GM12865 (cell line): ENCODE data around the gene NEMF.
A peak's percentile ranks its signal among the peaks of the same experiment; 100 is the strongest.
"Not testable (repeated sequence)": the region's sequence is repeated elsewhere in the genome, so short reads cannot be mapped to it uniquely, and the experiment has no call there.

Source experiments
- DNase-seq: peaks from one replicate; pipeline ENCODE4 v3.0.0; 2010; ENCODE audit warnings: low read depth
- H3K4me3 ChIP-seq: 2 replicates; pipeline ENCODE4 v1.5.1; 2011; ENCODE audit warnings: mild to moderate bottlenecking, low read depth, low read length, control low read depth
- TF ChIP-seq, protein P1 (sequence below): IDR thresholded peaks from 2 replicates; pipeline ENCODE4 v1.5.1; 2011; ENCODE audit warnings: low read length, control low read depth, low read depth, inconsistent platforms; ENCODE audit not compliant: insufficient read depth; ENCODE audit errors: missing control alignments

NEMF gene

DNA sequence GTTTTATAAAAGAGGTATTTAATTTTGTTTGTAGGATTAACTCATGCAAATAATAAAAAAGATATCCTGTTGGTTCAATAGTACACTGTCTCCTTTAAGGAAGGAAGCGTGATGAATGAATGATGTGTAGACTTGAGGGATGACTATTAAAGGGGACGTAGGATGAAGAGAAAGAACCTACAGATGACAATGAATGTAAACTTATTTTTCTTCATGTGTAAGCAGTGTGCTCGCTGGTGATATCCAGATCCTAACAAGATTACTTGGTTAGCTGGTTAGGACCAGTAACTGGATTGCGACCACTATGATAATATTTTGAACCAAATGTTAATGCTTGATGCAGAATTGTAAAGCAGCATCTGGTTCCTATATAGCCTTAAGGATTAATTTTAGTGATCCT is 42.9 kb upstream of the NEMF start:
- TF ChIP-seq, protein P1, sequence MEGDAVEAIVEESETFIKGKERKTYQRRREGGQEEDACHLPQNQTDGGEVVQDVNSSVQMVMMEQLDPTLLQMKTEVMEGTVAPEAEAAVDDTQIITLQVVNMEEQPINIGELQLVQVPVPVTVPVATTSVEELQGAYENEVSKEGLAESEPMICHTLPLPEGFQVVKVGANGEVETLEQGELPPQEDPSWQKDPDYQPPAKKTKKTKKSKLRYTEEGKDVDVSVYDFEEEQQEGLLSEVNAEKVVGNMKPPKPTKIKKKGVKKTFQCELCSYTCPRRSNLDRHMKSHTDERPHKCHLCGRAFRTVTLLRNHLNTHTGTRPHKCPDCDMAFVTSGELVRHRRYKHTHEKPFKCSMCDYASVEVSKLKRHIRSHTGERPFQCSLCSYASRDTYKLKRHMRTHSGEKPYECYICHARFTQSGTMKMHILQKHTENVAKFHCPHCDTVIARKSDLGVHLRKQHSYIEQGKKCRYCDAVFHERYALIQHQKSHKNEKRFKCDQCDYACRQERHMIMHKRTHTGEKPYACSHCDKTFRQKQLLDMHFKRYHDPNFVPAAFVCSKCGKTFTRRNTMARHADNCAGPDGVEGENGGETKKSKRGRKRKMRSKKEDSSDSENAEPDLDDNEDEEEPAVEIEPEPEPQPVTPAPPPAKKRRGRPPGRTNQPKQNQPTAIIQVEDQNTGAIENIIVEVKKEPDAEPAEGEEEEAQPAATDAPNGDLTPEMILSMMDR = no peak
- peak overlapping the region; percentile 67 for H3K4me3 ChIP-seq
- no peak for DNase-seq

GRCh38 chr14:49894214-49895107 is 41.9 kb upstream of the NEMF start:
- peak overlapping the region; percentile 67 for H3K4me3 ChIP-seq
- DNase-seq = not testable (repeated sequence)

GRCh38 chr14:49893309-49894213 is 41.0 kb upstream of the NEMF start:
- peak; percentile 87 for DNase-seq
- H3K4me3 ChIP-seq = peak overlapping the region; percentile 67
- TF ChIP-seq, protein P1 = no peak

- H3K4me3 ChIP-seq = peak within 1 kb of the TSS; percentile 67
- peak; percentile 99 for DNase-seq
- TF ChIP-seq, protein P1 = no peak
Measured at GRCh38 chr14:49892636-49893308, 40.2 kb upstream of the NEMF start, which contains the start of gene ARF6. Gene ARF6 (plus strand): TSS chr14:49893082. CDS start chr14:49893737, 655 bp downstream.

DNA sequence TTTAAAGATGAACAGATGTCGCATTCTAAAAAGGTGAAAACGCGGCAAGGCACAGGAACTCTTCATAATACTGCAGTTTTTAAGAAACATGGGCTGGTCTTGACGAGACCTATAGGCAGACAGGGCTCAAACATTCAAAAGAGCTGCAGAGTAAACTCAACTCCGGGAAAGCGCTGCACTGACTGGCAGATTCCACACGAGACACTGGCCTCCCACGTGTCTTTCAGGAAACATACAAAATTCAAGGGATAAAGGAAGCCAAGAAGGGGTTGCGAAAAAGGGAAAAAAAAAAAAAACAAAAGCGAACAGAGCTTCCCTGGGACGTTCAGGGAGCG is 39.7 kb upstream of the NEMF start:
- peak; percentile 92 for DNase-seq
- H3K4me3 ChIP-seq = peak overlapping the region; percentile 60
- TF ChIP-seq, protein P1 = no peak

- TF ChIP-seq, protein P1 = no peak
- H3K4me3 ChIP-seq = no peak overlapping the region
- no peak for DNase-seq
Measured at GRCh38 chr14:49888293-49888692, 35.7 kb upstream of the NEMF start.
